IPS-15b (cell line): ENCODE data around the gene NSD1.
A peak's percentile ranks its signal among the peaks of the same experiment; 100 is the strongest.

ENCODE experiments used
- H3K27me3 ChIP-seq: one replicate; pipeline ENCODE4 v1.6.1; 2013; ENCODE audit warnings: low read length; ENCODE audit not compliant: control insufficient read depth, insufficient read depth
- H3K36me3 ChIP-seq: one replicate; pipeline ENCODE4 v1.6.1; 2013; ENCODE audit warnings: low read length; ENCODE audit not compliant: control insufficient read depth, insufficient read depth
- H3K4me1 ChIP-seq: one replicate; pipeline ENCODE4 v1.6.1; 2013; ENCODE audit warnings: mild to moderate bottlenecking, low read length; ENCODE audit not compliant: control insufficient read depth, insufficient read depth
- H3K4me3 ChIP-seq: one replicate; pipeline ENCODE4 v1.5.1; 2013; ENCODE audit warnings: low read depth, low read length
- H3K9ac ChIP-seq: one replicate; pipeline ENCODE4 v1.6.1; 2013; ENCODE audit warnings: low read depth, mild to moderate bottlenecking, low read length
- H3K9me3 ChIP-seq: one replicate; pipeline ENCODE4 v1.6.1; 2013; ENCODE audit warnings: mild to moderate bottlenecking, low read length; ENCODE audit not compliant: control insufficient read depth, insufficient read depth

NSD1 gene

GRCh38 chr5:177317959-177318377 is 184.4 kb downstream of the NSD1 start:
- Histone ChIP-seq H3K4me3 (no peak overlapping the region), H3K4me1 (no peaks in the 10 kb centered on the region), H3K36me3 (no peaks in the 10 kb centered on the region), H3K9me3 (no peaks in the 10 kb centered on the region), H3K9ac (no peak overlapping the region), H3K27me3 (no peaks in the 10 kb centered on the region)

DNA sequence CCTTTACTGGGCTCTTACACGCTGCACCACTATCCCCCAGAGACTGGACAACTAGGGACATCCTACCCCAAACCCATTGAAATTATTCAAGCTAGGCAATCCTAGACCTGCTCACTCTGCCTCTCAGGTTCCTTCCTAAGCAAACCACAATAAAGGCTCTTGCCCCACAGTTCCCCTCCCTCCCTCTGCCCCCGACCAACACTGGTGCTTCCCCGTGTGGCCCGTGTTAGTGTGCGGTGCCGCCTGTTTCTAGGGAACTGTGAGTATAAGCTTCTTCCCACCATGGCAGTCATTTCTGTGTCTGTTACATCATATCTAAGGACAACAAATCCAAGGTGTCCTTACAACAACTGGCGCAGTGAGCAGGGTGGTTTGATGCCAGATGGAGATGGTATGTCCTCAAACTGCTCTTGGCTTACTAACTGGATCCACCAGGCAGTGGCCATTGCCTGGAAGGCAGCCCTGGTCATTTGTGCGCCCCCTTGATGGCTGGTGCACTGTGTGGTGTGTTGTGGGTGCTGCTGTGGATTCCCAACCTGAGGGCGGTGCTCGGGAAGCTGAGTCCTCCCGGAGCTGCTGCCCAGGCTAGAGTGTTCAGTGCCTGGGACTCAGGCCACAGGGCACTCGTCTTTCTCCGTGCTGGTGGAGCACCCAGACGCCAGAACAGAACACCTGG is 186.5 kb downstream of the NSD1 start:
- Histone ChIP-seq H3K4me1 (no peaks in the 10 kb centered on the region), H3K36me3 (no peaks in the 10 kb centered on the region), H3K4me3 (no peak overlapping the region), H3K9ac (no peak overlapping the region), H3K9me3 (no peaks in the 10 kb centered on the region), H3K27me3 (no peaks in the 10 kb centered on the region)

- peaks cover 4% of the 10 kb centered on the region for H3K4me1 ChIP-seq
- no peaks in the 10 kb centered on the region for H3K27me3 ChIP-seq
- no peak overlapping the region for H3K4me3 ChIP-seq
- H3K9me3 ChIP-seq = no peaks in the 10 kb centered on the region
- no peaks in the 10 kb centered on the region for H3K36me3 ChIP-seq
- no peak overlapping the region for H3K9ac ChIP-seq
Observed at GRCh38 chr5:177320879-177321278, 187.3 kb downstream of the NSD1 start.

GRCh38 chr5:177325868-177326381 is 192.4 kb downstream of the NSD1 start:
- Histone ChIP-seq H3K9ac (peak overlapping the region; percentile 9), H3K36me3 (no peaks in the 10 kb centered on the region), H3K27me3 (no peaks in the 10 kb centered on the region), H3K4me1 (peaks cover 4% of the 10 kb centered on the region), H3K9me3 (no peaks in the 10 kb centered on the region), H3K4me3 (no peak overlapping the region)

- Histone ChIP-seq H3K4me1 (peaks cover 4% of the 10 kb centered on the region), H3K9ac (no peak overlapping the region), H3K27me3 (no peaks in the 10 kb centered on the region), H3K4me3 (no peak overlapping the region), H3K36me3 (peaks cover 17% of the 10 kb centered on the region), H3K9me3 (no peaks in the 10 kb centered on the region)
Observed at GRCh38 chr5:177327539-177328522, 194.3 kb downstream of the NSD1 start.

DNA sequence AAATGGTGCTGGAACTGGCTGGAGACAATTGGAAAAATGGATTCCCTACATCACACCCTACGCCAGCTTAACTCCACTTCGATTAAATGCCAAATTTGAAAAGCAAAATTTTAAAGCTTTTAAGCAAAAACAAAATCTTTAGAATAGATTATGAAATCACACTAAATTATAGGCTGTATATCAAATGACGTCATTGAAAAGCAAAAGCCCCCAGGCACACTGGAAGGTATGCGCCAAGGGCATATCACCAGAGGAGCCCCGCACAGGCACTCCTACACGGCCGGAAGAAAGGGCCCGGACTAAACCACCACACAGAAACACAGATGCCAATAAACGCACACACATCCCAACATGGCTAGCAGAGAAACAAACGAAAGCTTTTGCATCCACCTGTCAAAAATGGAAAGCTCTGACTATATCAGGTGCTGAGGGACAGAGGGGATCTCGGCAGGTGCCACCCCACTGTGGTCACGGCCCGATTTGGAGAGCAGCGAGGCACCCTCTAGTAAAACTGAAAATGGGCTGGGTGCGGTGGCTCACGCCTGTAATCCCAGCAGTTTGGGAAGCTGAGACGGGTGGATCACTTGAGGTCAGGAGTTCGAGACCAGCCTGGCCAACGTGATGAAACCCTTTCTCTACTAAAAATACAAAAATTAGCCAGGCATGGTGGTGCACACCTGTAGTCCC is 195.1 kb downstream of the NSD1 start:
- peaks cover 22% of the 10 kb centered on the region for H3K36me3 ChIP-seq
- no peak overlapping the region for H3K9ac ChIP-seq
- no peaks in the 10 kb centered on the region for H3K9me3 ChIP-seq
- no peaks in the 10 kb centered on the region for H3K27me3 ChIP-seq
- H3K4me3 ChIP-seq = no peak overlapping the region
- H3K4me1 ChIP-seq = peaks cover 4% of the 10 kb centered on the region

DNA sequence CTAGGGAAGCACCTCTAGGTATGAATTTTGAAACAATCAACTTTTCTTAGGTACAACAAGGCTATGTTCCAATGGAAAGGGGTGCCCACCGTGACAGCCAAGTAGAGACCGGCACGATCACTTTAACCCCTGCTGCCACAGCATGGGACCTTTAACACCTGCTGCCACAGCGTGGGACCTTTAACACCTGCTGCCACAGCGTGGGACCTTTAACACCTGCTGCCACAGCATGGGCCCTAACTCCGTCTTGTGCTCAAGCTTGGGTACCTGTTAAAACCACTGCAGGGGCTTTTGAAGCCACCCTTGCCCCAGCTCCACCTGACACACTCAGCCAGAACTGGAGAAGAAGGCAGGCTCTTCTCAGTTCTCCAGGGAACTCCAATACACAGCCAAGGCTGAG is 196.3 kb downstream of the NSD1 start:
- Histone ChIP-seq H3K4me3 (no peak overlapping the region), H3K27me3 (no peaks in the 10 kb centered on the region), H3K4me1 (peaks cover 4% of the 10 kb centered on the region), H3K9me3 (no peaks in the 10 kb centered on the region), H3K36me3 (peaks cover 34% of the 10 kb centered on the region), H3K9ac (no peak overlapping the region)

- H3K9ac ChIP-seq = no peak overlapping the region
- no peaks in the 10 kb centered on the region for H3K9me3 ChIP-seq
- peaks cover 46% of the 10 kb centered on the region for H3K36me3 ChIP-seq
- no peaks in the 10 kb centered on the region for H3K4me1 ChIP-seq
- H3K4me3 ChIP-seq = no peak overlapping the region
- no peaks in the 10 kb centered on the region for H3K27me3 ChIP-seq
Observed at GRCh38 chr5:177330991-177331842, 197.6 kb downstream of the NSD1 start.

GRCh38 chr5:177332031-177332895 is 198.7 kb downstream of the NSD1 start:
- Histone ChIP-seq H3K36me3 (peaks cover 56% of the 10 kb centered on the region), H3K27me3 (no peaks in the 10 kb centered on the region), H3K9ac (no peak overlapping the region), H3K4me3 (no peak overlapping the region), H3K4me1 (no peaks in the 10 kb centered on the region), H3K9me3 (no peaks in the 10 kb centered on the region)

- peaks cover 57% of the 10 kb centered on the region for H3K36me3 ChIP-seq
- H3K9ac ChIP-seq = no peak overlapping the region
- no peak overlapping the region for H3K4me3 ChIP-seq
- H3K4me1 ChIP-seq = no peaks in the 10 kb centered on the region
- no peaks in the 10 kb centered on the region for H3K27me3 ChIP-seq
- H3K9me3 ChIP-seq = no peaks in the 10 kb centered on the region
Observed at GRCh38 chr5:177332896-177333260, 199.3 kb downstream of the NSD1 start.
